ENCODE results near the gene ARFGAP3. TPM values are rescaled to one million over a fixed set of nuclear protein-coding genes. Genes with fewer than 3 reads are reported as not detected.

The ARFGAP3 gene
- total RNA-seq, 6 donors from 2014 or later, result 25.9 to 60.8 (median 41.9) TPM

DNA sequence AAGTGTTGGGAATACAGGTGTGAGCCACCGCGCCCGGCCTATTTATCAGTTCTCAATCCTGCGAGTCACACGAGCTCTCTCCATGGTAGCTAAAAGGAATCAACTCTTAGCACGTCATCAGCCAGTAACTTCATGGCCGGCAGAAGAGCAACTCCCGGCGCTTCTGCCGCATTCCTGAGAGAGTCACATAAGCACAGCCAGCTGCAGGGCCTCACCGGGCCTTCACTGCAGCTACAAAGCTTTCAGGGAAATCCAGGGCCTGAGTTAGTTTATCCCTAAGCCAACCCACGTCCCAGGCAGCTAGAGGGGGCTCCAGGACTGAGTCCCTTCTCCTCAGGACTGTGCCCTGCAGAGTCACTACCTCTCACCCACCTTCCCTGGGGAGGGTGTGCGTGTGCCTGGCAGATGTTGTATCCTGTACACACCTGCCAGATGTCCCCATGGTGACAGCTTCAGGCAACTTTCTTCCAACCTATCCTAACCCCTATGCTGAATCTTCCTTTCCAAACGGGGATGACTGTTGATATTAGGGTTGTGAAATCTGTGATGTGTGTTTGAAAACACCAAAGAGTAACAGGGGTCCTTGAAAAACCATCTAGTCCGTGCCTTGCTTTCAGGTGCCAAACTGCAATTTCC lies 45.9 kb upstream of the ARFGAP3 start:
- ATAC-seq (ENCODE audit: low FRiP score in 2 of 2) (no peak), DNase-seq (no peak)
- H3K36me3 ChIP-seq, result peaks cover 5 to 13% (median 7%) of the 10 kb centered on the region in 4 donors
- no peaks in the 10 kb centered on the region for H3K27me3 ChIP-seq
- WGBS, 2 donors, result 80 to 90% methylated on average over 15 of the region's 15 CpGs
- no peak for TF ChIP-seq POLR2AphosphoS5 (IDR thresholded peaks at IDR 0.05)
- TF ChIP-seq, protein P1, sequence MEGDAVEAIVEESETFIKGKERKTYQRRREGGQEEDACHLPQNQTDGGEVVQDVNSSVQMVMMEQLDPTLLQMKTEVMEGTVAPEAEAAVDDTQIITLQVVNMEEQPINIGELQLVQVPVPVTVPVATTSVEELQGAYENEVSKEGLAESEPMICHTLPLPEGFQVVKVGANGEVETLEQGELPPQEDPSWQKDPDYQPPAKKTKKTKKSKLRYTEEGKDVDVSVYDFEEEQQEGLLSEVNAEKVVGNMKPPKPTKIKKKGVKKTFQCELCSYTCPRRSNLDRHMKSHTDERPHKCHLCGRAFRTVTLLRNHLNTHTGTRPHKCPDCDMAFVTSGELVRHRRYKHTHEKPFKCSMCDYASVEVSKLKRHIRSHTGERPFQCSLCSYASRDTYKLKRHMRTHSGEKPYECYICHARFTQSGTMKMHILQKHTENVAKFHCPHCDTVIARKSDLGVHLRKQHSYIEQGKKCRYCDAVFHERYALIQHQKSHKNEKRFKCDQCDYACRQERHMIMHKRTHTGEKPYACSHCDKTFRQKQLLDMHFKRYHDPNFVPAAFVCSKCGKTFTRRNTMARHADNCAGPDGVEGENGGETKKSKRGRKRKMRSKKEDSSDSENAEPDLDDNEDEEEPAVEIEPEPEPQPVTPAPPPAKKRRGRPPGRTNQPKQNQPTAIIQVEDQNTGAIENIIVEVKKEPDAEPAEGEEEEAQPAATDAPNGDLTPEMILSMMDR (IDR thresholded peaks at IDR 0.05), result peak in 1 of 6 experiments; percentile 9
- no peaks in the 10 kb centered on the region for H3K9me3 ChIP-seq
- peaks cover 30 to 37% (median 30%) of the 10 kb centered on the region in 4 donors for H3K4me1 ChIP-seq
- H3K27ac ChIP-seq, result peak overlapping the region in 1 of 4 donors; percentile 15
- no peak overlapping the region for H3K4me3 ChIP-seq

DNA sequence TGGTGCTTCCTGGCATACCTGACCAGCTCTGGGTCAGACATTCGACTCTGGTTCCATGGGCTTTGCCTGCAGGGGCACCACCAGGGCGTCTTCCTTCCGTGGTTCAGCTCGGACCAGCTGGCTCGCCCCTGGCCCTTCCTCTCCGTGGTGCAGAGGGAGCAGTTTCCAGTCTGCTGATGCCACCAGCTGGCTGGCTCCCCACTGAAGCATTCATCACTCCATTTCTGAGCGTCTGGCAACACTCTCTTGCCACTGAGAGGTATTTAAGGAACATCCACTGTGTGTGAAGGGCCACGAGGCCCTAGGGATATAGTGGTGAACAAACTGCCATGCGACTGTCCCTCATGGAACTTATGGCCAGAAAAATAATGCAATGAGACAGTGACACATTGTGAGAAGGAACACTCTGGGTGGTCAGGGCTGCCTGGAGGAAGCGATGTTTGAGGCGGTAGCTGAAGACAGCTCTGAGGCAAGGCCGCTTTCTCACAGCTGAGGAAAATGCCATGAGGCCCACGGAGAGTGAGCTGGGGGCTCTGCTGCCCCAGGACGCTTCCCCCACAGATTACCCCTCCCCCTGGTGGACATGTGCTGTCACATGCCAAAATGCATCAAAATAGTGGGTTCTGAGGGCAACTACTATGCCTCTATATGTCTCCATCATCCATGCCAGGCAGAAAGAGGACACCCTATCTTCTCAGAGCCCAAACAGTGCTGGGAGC lies 44.9 kb upstream of the ARFGAP3 start:
- H3K4me3 ChIP-seq, result no peak overlapping the region
- no peaks in the 10 kb centered on the region for H3K27me3 ChIP-seq
- 82 to 83% methylated on average over 13 to 14 of the region's 14 CpGs for WGBS, 2 donors
- no peaks in the 10 kb centered on the region for H3K9me3 ChIP-seq
- DNase-seq, result no peak
- peaks cover 5 to 13% (median 7%) of the 10 kb centered on the region in 4 donors for H3K36me3 ChIP-seq
- no peak for TF ChIP-seq POLR2A (IDR thresholded peaks at IDR 0.05)
- TF ChIP-seq, protein P1 (IDR thresholded peaks at IDR 0.05), result peak in 2 of 6 experiments; percentile 5 to 29
- TF ChIP-seq POLR2AphosphoS5 (IDR thresholded peaks at IDR 0.05), result no peak
- no peak for TF ChIP-seq EP300 (IDR thresholded peaks at IDR 0.05)
- peaks cover 20 to 27% (median 20%) of the 10 kb centered on the region in 4 donors for H3K4me1 ChIP-seq
- ATAC-seq (ENCODE audit: low FRiP score in 2 of 2), result no peak
- no peak overlapping the region for H3K27ac ChIP-seq

DNA sequence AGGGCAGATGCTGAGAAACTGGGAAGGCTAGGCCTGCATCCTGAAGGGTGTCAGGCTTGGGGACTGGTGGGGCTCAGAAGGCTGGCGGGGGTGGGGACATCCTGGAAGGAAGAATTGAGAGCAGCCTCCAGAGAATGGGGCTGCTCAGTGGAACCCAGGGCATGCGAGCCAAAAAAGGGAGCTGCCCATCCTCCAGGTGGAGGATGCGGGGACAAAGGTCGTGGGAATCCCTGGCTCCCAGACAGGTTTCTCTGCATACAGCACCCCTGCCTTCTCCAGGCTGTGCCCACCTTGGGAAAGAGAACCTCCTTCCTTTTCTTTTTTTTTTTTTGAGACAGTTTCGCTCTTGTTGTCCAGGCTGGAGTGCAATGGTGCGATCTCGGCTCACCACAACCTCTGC lies 40.9 kb upstream of the ARFGAP3 start:
- peaks cover 28 to 35% (median 33%) of the 10 kb centered on the region in 4 donors for H3K4me1 ChIP-seq
- no peak overlapping the region for H3K27ac ChIP-seq
- no peak overlapping the region for H3K4me3 ChIP-seq
- no peaks in the 10 kb centered on the region for H3K9me3 ChIP-seq
- DNase-seq (no peak), ATAC-seq (ENCODE audit: low FRiP score in 2 of 2) (no peak)
- H3K36me3 ChIP-seq, result peaks cover 5 to 18% (median 8%) of the 10 kb centered on the region in 4 donors
- TF ChIP-seq EP300 (IDR thresholded peaks at IDR 0.05), result no peak
- TF ChIP-seq POLR2A (IDR thresholded peaks at IDR 0.05), result no peak
- TF ChIP-seq, protein P1 (IDR thresholded peaks at IDR 0.05), result no peak
- TF ChIP-seq POLR2AphosphoS5 (IDR thresholded peaks at IDR 0.05), result no peak
- 96 to 97% methylated on average over 7 of the region's 7 CpGs for WGBS, 2 donors
- no peaks in the 10 kb centered on the region for H3K27me3 ChIP-seq

DNA sequence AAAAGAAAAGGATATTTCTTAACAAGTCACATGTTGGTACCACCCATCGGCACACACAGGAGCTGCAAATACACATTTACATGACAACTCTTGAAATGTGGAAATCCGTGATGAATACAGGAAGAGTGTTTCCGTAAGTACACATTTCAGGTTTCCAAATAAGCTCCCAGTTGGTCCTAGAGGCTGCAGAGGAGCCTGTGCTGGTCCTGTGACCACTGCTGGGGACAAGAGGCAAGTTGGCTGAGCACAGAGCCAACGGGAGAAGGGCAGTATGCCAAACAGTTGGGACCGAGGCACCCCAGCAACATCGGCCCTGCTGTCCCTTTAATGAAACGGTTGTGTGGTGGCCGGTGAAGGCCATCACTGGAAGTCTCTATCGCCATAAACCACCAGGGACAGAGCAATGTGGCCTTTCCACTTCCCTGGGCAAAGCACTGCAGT lies 38.5 kb upstream of the ARFGAP3 start:
- H3K36me3 ChIP-seq, result peaks cover 4 to 26% (median 9%) of the 10 kb centered on the region in 4 donors
- 43 to 63% methylated on average over 8 to 9 of the region's 9 CpGs for WGBS, 2 donors
- H3K4me1 ChIP-seq, result peaks cover 47 to 55% (median 48%) of the 10 kb centered on the region in 4 donors
- H3K27ac ChIP-seq, result peak overlapping the region; percentile 83 to 86 (median 84)
- H3K27me3 ChIP-seq, result no peaks in the 10 kb centered on the region
- no peaks in the 10 kb centered on the region for H3K9me3 ChIP-seq
- H3K4me3 ChIP-seq, result no peak overlapping the region
- DNase-seq (peak in 1 of 2 donors; percentile 73), ATAC-seq (ENCODE audit: low FRiP score in 2 of 2) (peak; percentile 49 to 50)
- TF ChIP-seq, protein P1 (IDR thresholded peaks at IDR 0.05), result no peak
- TF ChIP-seq POLR2AphosphoS5 (IDR thresholded peaks at IDR 0.05) (no peak), POLR2A (IDR thresholded peaks at IDR 0.05) (no peak), EP300 (IDR thresholded peaks at IDR 0.05) (peak in 2 of 4 donors; percentile 56 to 80)

All from upper lobe of left lung (tissue), 6 donors.